GM12872 (cell line): Measurements from ENCODE around the gene IFITM2.

Experiments used
- CTCF ChIP-seq: IDR thresholded peaks from 3 replicates; pipeline ENCODE4 v1.5.1; 2011; ENCODE audit warnings: low read depth, mild to moderate bottlenecking, low read length, moderate library complexity; ENCODE audit not compliant: insufficient read depth

The IFITM2 gene

GRCh38 chr11:316031-316701, 8.6 kb downstream of the IFITM2 start:
- TF ChIP-seq CTCF = no peak

DNA sequence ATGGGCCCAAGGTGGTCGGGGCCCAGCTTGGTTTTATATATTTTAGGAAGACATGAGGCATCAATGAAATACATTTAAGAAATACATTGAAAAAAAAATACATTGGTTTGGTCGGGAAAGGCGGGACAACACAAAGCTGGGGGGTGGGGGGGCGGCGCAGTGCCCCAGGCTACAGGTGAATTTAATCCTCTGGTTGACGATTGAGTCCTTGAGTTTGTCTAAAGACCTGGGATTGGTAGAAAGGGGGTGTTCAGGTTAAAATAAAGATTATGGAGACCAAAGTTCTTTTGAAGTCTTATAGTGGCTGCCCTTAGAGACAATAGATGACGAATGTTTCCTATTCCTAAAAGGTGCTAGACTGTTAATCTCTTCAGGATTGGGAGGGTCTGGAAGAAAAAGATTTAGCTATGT, 9.3 kb downstream of the IFITM2 start:
- no peak for TF ChIP-seq CTCF

DNA sequence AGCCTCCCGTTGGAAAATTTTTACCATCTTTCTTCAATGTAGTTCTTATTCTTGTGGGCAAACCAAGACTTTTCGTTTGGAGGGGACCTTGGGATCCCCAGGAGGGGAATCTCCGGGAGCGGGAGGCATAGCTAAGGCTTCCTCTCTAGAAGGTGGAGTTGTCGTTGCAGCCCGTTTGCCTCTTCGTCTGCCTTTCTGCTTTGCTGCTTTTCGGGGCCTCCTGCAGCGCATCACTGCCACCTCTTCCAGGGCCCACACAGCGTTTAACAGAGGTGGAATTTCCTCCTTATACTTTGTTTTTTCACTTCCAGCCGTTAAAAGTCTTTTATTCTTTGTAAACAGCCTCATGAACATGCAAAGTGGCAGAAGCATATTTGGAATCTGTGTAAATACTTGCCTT, 16.5 kb downstream of the IFITM2 start:
- TF ChIP-seq CTCF = no peak

GRCh38 chr11:325796-326591, 18.4 kb downstream of the IFITM2 start:
- TF ChIP-seq CTCF = no peak

GRCh38 chr11:326592-326841, 18.9 kb downstream of the IFITM2 start:
- TF ChIP-seq CTCF = no peak

DNA sequence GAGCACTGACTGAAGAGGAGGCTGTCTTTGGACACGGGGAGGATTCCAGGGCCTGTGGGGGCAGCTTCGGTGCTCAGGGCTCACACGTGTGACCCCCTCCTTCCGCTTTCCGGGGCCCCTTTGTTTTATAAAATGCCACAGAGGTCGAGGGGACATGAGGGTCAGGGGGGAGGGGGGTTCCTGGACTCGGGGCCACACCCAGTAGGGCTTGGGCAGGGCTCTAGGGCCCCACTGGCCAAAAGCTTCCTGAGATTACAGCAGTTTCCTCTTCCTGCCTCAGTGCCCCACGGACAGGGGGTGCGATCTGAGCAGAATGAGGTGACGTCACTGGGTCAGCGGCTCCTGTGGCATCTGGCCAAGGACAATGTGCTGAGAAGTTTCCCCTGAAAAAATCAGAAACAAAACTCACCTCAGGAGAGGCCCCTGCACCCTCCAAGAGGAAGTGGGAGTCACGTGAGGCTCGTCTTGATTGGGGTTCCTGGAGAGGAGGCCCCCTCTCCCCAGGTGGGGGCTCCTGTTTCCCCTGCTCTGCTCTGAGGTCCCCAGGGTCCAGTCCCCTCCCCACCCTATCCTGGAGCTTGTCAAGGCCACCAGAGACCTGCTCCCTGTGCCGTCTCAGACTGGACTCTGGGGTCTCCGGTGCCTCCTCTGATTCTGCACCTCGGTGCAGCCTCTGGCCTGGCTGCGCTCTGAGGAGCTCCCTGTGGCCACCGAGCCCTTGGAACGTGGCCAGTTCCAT, 19.4 kb downstream of the IFITM2 start:
- TF ChIP-seq CTCF = no peak

DNA sequence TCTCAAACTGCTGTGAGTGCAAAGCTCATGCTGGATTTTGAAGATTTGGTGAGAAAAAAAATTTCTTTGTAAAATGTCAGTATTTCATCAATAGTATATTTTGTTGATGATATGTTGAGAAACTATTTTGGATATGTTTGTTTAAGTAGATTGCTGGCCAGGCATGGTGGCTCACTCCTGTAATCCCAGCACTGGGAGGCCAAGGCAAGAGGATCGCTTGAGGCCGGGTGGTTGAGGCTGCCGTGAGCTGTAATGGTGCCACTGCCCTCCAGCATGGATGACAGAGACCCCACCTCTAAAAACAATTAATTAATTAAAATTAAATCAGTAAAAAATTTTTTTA, 19.9 kb downstream of the IFITM2 start:
- no peak for TF ChIP-seq CTCF
